Neural cell (in vitro differentiated cells): Measurements from ENCODE around the gene LCA5. TPM values are rescaled to one million over a fixed set of nuclear protein-coding genes. Genes with fewer than 3 reads are reported as not detected.
"Not testable (repeated sequence)": the region's sequence is repeated elsewhere in the genome, so short reads cannot be mapped to it uniquely, and the experiment has no call there.

ENCODE experiments used
- H2AFZ ChIP-seq: fragments of 200-600, 300-800 bp; sonication (generic), shearing (Covaris generic); 2 replicates; pipeline ENCODE4 v1.6.0; 2014; ENCODE audit warnings: low read depth, mild to moderate bottlenecking, antibody characterized with exemption, low read length, moderate library complexity
- H3F3A ChIP-seq: fragments of 200-600 bp; shearing (Covaris generic); 2 replicates; pipeline ENCODE4 v1.6.1; 2016; ENCODE audit warnings: mild to moderate bottlenecking, moderate library complexity, mixed read lengths, antibody characterized with exemption, low read length; ENCODE audit not compliant: insufficient read depth, poor library complexity, severe bottlenecking
- H3K27ac ChIP-seq: fragments of 200-600, 300-800 bp; sonication (generic), shearing (Covaris generic); 2 replicates; pipeline ENCODE4 v1.5.1; 2014; ENCODE audit warnings: mild to moderate bottlenecking, low read length, moderate library complexity
- H3K27me3 ChIP-seq: fragments of 300-800, 200-600 bp; sonication (generic), shearing (Covaris generic); 2 replicates; pipeline ENCODE4 v1.6.0; 2014; ENCODE audit warnings: mild to moderate bottlenecking, low read depth, low read length, moderate library complexity; ENCODE audit not compliant: insufficient read depth
- H3K36me3 ChIP-seq: fragments of 300-800, 200-600 bp; sonication (generic), shearing (Covaris generic); 2 replicates; pipeline ENCODE4 v1.5.1; 2014; ENCODE audit warnings: mild to moderate bottlenecking, antibody characterized with exemption, low read length, moderate library complexity; ENCODE audit not compliant: insufficient read depth
- H3K4me2 ChIP-seq: fragments of 300-800, 200-600 bp; sonication (generic), shearing (Covaris generic); 2 replicates; pipeline ENCODE4 v1.6.0; 2014; ENCODE audit warnings: mild to moderate bottlenecking, low read length
- H3K4me3 ChIP-seq: fragments of 300-800, 200-600 bp; sonication (generic), shearing (Covaris generic); 2 replicates; pipeline ENCODE4 v1.5.1; 2014; ENCODE audit warnings: mild to moderate bottlenecking, low read length, moderate library complexity
- H3K79me2 ChIP-seq: fragments of 200-600 bp; shearing (Covaris generic); replicated peaks from 2 replicates; pipeline ENCODE4 v1.6.0; 2014; ENCODE audit warnings: mild to moderate bottlenecking, low read length, moderate library complexity; ENCODE audit not compliant: insufficient read depth
- H3K9ac ChIP-seq: fragments of 300-800, 200-600 bp; sonication (generic), shearing (Covaris generic); 2 replicates; pipeline ENCODE4 v1.6.1; 2016; ENCODE audit warnings: mild to moderate bottlenecking, low read length, mixed read lengths
- H3K9me2 ChIP-seq: fragments of 200-600 bp; shearing (Covaris generic); 2 replicates; pipeline ENCODE4 v1.6.1; 2016; ENCODE audit warnings: mild to moderate bottlenecking, low read length, mixed read lengths; ENCODE audit not compliant: insufficient read depth
- H3K9me3 ChIP-seq: fragments of 200-600, 300-800 bp; sonication (generic), shearing (Covaris generic); 2 replicates; pipeline ENCODE4 v1.6.1; 2016; ENCODE audit warnings: mild to moderate bottlenecking, mixed run types, low read length, moderate library complexity, mixed read lengths
- H4K20me1 ChIP-seq: fragments of 200-600 bp; shearing (Covaris generic); 2 replicates; pipeline ENCODE4 v1.6.1; 2016; ENCODE audit warnings: mild to moderate bottlenecking, mixed run types; ENCODE audit not compliant: insufficient read depth
- EP300 ChIP-seq: fragments of 450-650 bp; conservative IDR thresholded peaks from 2 replicates; pipeline ENCODE4 v1.6.1; 2014; ENCODE audit warnings: antibody characterized with exemption, mild to moderate bottlenecking, moderate library complexity; ENCODE audit not compliant: poor library complexity, severe bottlenecking
- EZH2 ChIP-seq: fragments of 200-600, 300-800 bp; shearing (Covaris generic), sonication (generic); IDR thresholded peaks from 2 replicates; pipeline ENCODE4 v1.6.1; 2014; ENCODE audit warnings: antibody characterized with exemption, low read length, borderline replicate concordance, mild to moderate bottlenecking; ENCODE audit not compliant: insufficient read depth, poor library complexity, severe bottlenecking
- MXI1 ChIP-seq: fragments of 450-650 bp; conservative IDR thresholded peaks from 2 replicates; pipeline ENCODE4 v1.6.1; 2014; ENCODE audit warnings: antibody characterized with exemption, mild to moderate bottlenecking; ENCODE audit not compliant: poor library complexity, severe bottlenecking
- POLR2AphosphoS5 ChIP-seq: IDR thresholded peaks from 2 replicates; pipeline ENCODE4 v1.6.1; 2012
- RAD21 ChIP-seq: fragments of 450-650 bp; conservative IDR thresholded peaks from 2 replicates; pipeline ENCODE4 v1.6.1; 2014; ENCODE audit warnings: antibody characterized with exemption, mild to moderate bottlenecking, moderate library complexity
- REST ChIP-seq: IDR thresholded peaks from 2 replicates; pipeline ENCODE4 v1.6.1; 2012; ENCODE audit warnings: borderline replicate concordance
- SMC3 ChIP-seq: fragments of 450-650 bp; conservative IDR thresholded peaks from 2 replicates; pipeline ENCODE4 v1.6.1; 2014; ENCODE audit warnings: antibody characterized with exemption, mild to moderate bottlenecking, moderate library complexity; ENCODE audit not compliant: poor library complexity
- TAF1 ChIP-seq: IDR thresholded peaks from 2 replicates; pipeline ENCODE4 v1.6.1; 2012; ENCODE audit warnings: low read depth
- polyA plus RNA-seq: library from polyadenylated mRNA; depleted of rRNA; stranded (reverse); fragments of >200 nt; gene quantifications from 2 replicates; pipeline ENCODE4 v1.2.3, GENCODE V29; 2014

The LCA5 gene
- polyA plus RNA-seq, 1 donor from 2014 or later, result 13.2 TPM

GRCh38 chr6:79450984-79451383 lies 86.2 kb downstream of the LCA5 start:
- TF ChIP-seq EZH2, result no peak
- H3K9ac ChIP-seq, result no peak overlapping the region
- H3K27ac ChIP-seq, result no peak overlapping the region
- no peaks in the 10 kb centered on the region for H3F3A ChIP-seq
- H3K79me2 ChIP-seq, result no peaks in the 10 kb centered on the region
- no peak overlapping the region for H2AFZ ChIP-seq
- H3K27me3 ChIP-seq, result no peaks in the 10 kb centered on the region
- no peaks in the 10 kb centered on the region for H3K9me3 ChIP-seq
- H4K20me1 ChIP-seq, result no peaks in the 10 kb centered on the region
- no peak overlapping the region for H3K4me2 ChIP-seq
- no peaks in the 10 kb centered on the region for H3K9me2 ChIP-seq
- H3K36me3 ChIP-seq, result no peaks in the 10 kb centered on the region
- H3K4me3 ChIP-seq, result no peak overlapping the region

- TF ChIP-seq TAF1 (no peak), SMC3 (no peak), MXI1 (no peak), EZH2 (no peak), RAD21 (no peak), REST (no peak), POLR2AphosphoS5 (no peak), EP300 (no peak)
- Histone ChIP-seq H3K9me2 (no peaks in the 10 kb centered on the region), H3K79me2 (no peaks in the 10 kb centered on the region), H4K20me1 (no peaks in the 10 kb centered on the region), H3K4me2 (no peak overlapping the region), H2AFZ (no peak overlapping the region), H3K4me3 (no peak overlapping the region), H3K9ac (no peak overlapping the region), H3K36me3 (no peaks in the 10 kb centered on the region), H3K27ac (no peak overlapping the region), H3K27me3 (no peaks in the 10 kb centered on the region), H3F3A (no peaks in the 10 kb centered on the region), H3K9me3 (no peaks in the 10 kb centered on the region)
Measured at GRCh38 chr6:79446006-79446405, 91.2 kb downstream of the LCA5 start.

- H3K36me3 ChIP-seq, H3K27ac ChIP-seq, H3F3A ChIP-seq, H3K9me2 ChIP-seq, H4K20me1 ChIP-seq, H3K9me3 ChIP-seq, H3K9ac ChIP-seq, H3K79me2 ChIP-seq, H2AFZ ChIP-seq, H3K4me2 ChIP-seq, H3K27me3 ChIP-seq, H3K4me3 ChIP-seq: not testable (repeated sequence)
Measured at GRCh38 chr6:79443876-79444275, 93.4 kb downstream of the LCA5 start.
